Hepatocyte (in vitro differentiated cells): ENCODE data around the gene OAS3. TPM values are rescaled to one million over a fixed set of nuclear protein-coding genes. Genes with fewer than 3 reads are reported as not detected.

Experiments used
- DNase-seq: peaks from one replicate; pipeline ENCODE4 v3.0.0-alpha.2; 2016; ENCODE audit warnings: low spot score
- H2AFZ ChIP-seq: fragments of 200-600 bp; sonication (generic); 2 replicates; pipeline ENCODE4 v1.6.0; 2016; ENCODE audit warnings: antibody characterized with exemption, mild to moderate bottlenecking
- H3K27ac ChIP-seq: fragments of 200-600 bp; sonication (generic); 2 replicates; pipeline ENCODE4 v1.5.1; 2016; ENCODE audit warnings: mild to moderate bottlenecking
- H3K27me3 ChIP-seq: fragments of 200-600 bp; sonication (generic); 2 replicates; pipeline ENCODE4 v1.6.1; 2016
- H3K36me3 ChIP-seq: fragments of 200-600 bp; sonication (generic); replicated peaks from 2 replicates; pipeline ENCODE4 v1.5.1; 2016; ENCODE audit warnings: low read depth; ENCODE audit not compliant: insufficient read depth
- H3K4me1 ChIP-seq: fragments of 200-600 bp; sonication (generic); 2 replicates; pipeline ENCODE4 v1.5.1; 2016; ENCODE audit warnings: mild to moderate bottlenecking, moderate library complexity; ENCODE audit not compliant: insufficient read depth
- H3K4me2 ChIP-seq: fragments of 200-600 bp; sonication (generic); 2 replicates; pipeline ENCODE4 v1.6.0; 2016
- H3K4me3 ChIP-seq: fragments of 200-600 bp; sonication (generic); 2 replicates; pipeline ENCODE4 v1.5.1; 2016; ENCODE audit warnings: mild to moderate bottlenecking
- H3K79me2 ChIP-seq: fragments of 200-600 bp; sonication (generic); 2 replicates; pipeline ENCODE4 v1.6.0; 2017; ENCODE audit warnings: mild to moderate bottlenecking
- H3K9me2 ChIP-seq: fragments of 200-600 bp; sonication (generic); replicated peaks from 2 replicates; pipeline ENCODE4 v1.6.0; 2017; ENCODE audit warnings: mild to moderate bottlenecking; ENCODE audit not compliant: insufficient read depth
- H3K9me3 ChIP-seq: fragments of 200-600 bp; sonication (generic); 2 replicates; pipeline ENCODE4 v1.5.1; 2016; ENCODE audit warnings: low read depth, mild to moderate bottlenecking
- H4K20me1 ChIP-seq: fragments of 200-600 bp; sonication (generic); 2 replicates; pipeline ENCODE4 v1.6.0; 2016; ENCODE audit warnings: mild to moderate bottlenecking; ENCODE audit not compliant: insufficient read depth, poor library complexity, severe bottlenecking
- CTCF ChIP-seq: fragments of 200-600 bp; sonication (generic); IDR thresholded peaks from 2 replicates; pipeline ENCODE4 v1.5.1; 2016; ENCODE audit warnings: antibody characterized with exemption, mild to moderate bottlenecking; ENCODE audit not compliant: poor library complexity
- EZH2 ChIP-seq: fragments of 200-600 bp; sonication (generic); IDR thresholded peaks from 2 replicates; pipeline ENCODE4 v1.6.1; 2016; ENCODE audit warnings: antibody characterized with exemption, mild to moderate bottlenecking, borderline replicate concordance
- EZH2phosphoT487 ChIP-seq: fragments of 200-600 bp; sonication (generic); IDR thresholded peaks from one replicate; pipeline ENCODE4 v1.6.1; 2018; ENCODE audit warnings: antibody characterized with exemption, mild to moderate bottlenecking, low read depth, moderate library complexity; ENCODE audit not compliant: unreplicated experiment, severe bottlenecking
- WGBS: methylation state at CpG from one replicate; pipeline ENCODE4 v1.1.6; 2016; ENCODE audit warnings: low lambda C conversion rate; ENCODE audit errors: missing lambda C conversion rate; 5-methylcytosine and 5-hydroxymethylcytosine counted together
- polyA plus RNA-seq: library from polyadenylated mRNA; unstranded; fragments of >200 nt; fragmentation: Nextera tagmentation; extraction: Ambion mirVana; gene quantifications from 2 replicates; pipeline ENCODE4 v1.2.1, GENCODE V29; 2016
- total RNA-seq: library from RNA; depleted of rRNA; stranded (reverse); fragments of >200 nt; gene quantifications from 2 replicates; pipeline ENCODE4 v1.2.3, GENCODE V29; 2014

Gene OAS3
- total and polyA plus RNA-seq, 2 experiments from 2014 or later: 6.6 to 15.0 TPM

- Histone ChIP-seq H3K27me3 (peaks cover 8% of the 10 kb centered on the region), H3K4me1 (no peaks in the 10 kb centered on the region), H3K79me2 (no peaks in the 10 kb centered on the region), H3K36me3 (no peaks in the 10 kb centered on the region), H2AFZ (no peak overlapping the region), H3K9me2 (no peaks in the 10 kb centered on the region), H3K4me2 (no peak overlapping the region), H3K27ac (no peak overlapping the region), H4K20me1 (no peaks in the 10 kb centered on the region), H3K9me3 (no peaks in the 10 kb centered on the region), H3K4me3 (no peak overlapping the region)
- TF ChIP-seq EZH2 (no peak), EZH2phosphoT487 (no peak), CTCF (no peak)
- WGBS: 73% methylated on average over 4 of the region's 4 CpGs
- no peak for DNase-seq
Observed at GRCh38 chr12:113019025-113019424, 80.8 kb downstream of the OAS3 start.

- Histone ChIP-seq H3K27ac (no peak overlapping the region), H2AFZ (no peak overlapping the region), H3K27me3 (peaks cover 8% of the 10 kb centered on the region), H3K9me3 (no peaks in the 10 kb centered on the region), H3K79me2 (no peaks in the 10 kb centered on the region), H3K9me2 (no peaks in the 10 kb centered on the region), H3K4me1 (no peaks in the 10 kb centered on the region), H3K4me2 (no peak overlapping the region), H3K36me3 (no peaks in the 10 kb centered on the region), H4K20me1 (no peaks in the 10 kb centered on the region), H3K4me3 (no peak overlapping the region)
- WGBS: 60% methylated on average over 1 of the region's 1 CpG
- TF ChIP-seq CTCF: no peak
- no peak for TF ChIP-seq EZH2
- no peak for TF ChIP-seq EZH2phosphoT487
- DNase-seq: no peak
Observed at GRCh38 chr12:113021500-113021899, 83.2 kb downstream of the OAS3 start.

Other genes with a start within 250 kb of the OAS3 start
- not detected in 2 replicates for gene RPH3A, start 146.7 kb upstream of the OAS3 start, total RNA-seq
- not detected in 2 replicates for gene RPH3A, start 146.7 kb upstream of the OAS3 start, polyA plus RNA-seq
- gene OAS1, start 31.5 kb upstream of the OAS3 start, total RNA-seq: 25.0 and 34.9 TPM in 2 replicates
- 18.6 and 24.2 TPM in 2 replicates for gene OAS1, start 31.5 kb upstream of the OAS3 start, polyA plus RNA-seq
- gene OAS2, start 40.0 kb downstream of the OAS3 start, total RNA-seq: 0.44 and 0.50 TPM in 2 replicates
- gene OAS2, start 40.0 kb downstream of the OAS3 start, polyA plus RNA-seq: not detected in 2 replicates
- 0.47 and 1.0 TPM in 2 replicates for gene DTX1, start 118.3 kb downstream of the OAS3 start, total RNA-seq
- 0.89 and 2.3 TPM in 2 replicates for gene DTX1, start 118.3 kb downstream of the OAS3 start, polyA plus RNA-seq
- gene RASAL1, start 197.3 kb downstream of the OAS3 start, total RNA-seq: not detected in 2 replicates
- gene RASAL1, start 197.3 kb downstream of the OAS3 start, polyA plus RNA-seq: 0.22 and 0.74 TPM in 2 replicates
- not detected in 2 replicates for gene CFAP73, start 211.2 kb downstream of the OAS3 start, total RNA-seq
- gene CFAP73, start 211.2 kb downstream of the OAS3 start, polyA plus RNA-seq: not detected in 2 replicates
- 32.3 and 52.6 TPM in 2 replicates for gene DDX54, start 247.0 kb downstream of the OAS3 start, total RNA-seq
- gene DDX54, start 247.0 kb downstream of the OAS3 start, polyA plus RNA-seq: 36.0 and 37.8 TPM in 2 replicates
- gene RITA1, start 247.2 kb downstream of the OAS3 start, total RNA-seq: 16.1 and 19.1 TPM in 2 replicates
- 15.7 and 26.9 TPM in 2 replicates for gene RITA1, start 247.2 kb downstream of the OAS3 start, polyA plus RNA-seq